Activated effector memory CD4-positive, alpha-beta T cell treated with anti-CD3 and anti-CD28 coated beads, Interleukin-2, amount 50 U/mL, for 16 hours (primary cell): ENCODE data around the gene ZSCAN5B.
"Not testable (repeated sequence)": the region's sequence is repeated elsewhere in the genome, so short reads cannot be mapped to it uniquely, and the experiment has no call there.

Experiments used
- DNase-seq: peaks from one replicate; pipeline ENCODE4 v3.0.0-alpha.2; 2020

The ZSCAN5B gene

DNA sequence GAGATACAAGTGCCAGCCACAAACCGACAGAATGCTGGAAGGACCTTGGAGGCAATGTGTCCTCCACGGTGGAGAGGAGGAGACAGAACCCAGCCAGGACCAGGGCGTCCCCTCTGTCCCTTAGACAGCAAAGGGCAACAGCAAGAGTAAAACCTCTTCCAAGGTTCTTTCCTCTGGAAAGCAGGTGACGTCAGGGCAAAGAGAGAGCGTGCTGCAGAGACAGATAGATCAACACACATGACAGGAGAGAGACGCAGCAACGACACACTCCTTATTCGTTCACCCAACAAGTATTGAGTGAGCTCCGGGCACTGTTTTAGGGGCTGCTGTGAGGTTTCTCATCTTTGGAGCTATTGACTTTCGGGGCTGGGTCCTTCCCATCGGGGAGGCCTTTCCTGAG, 23.0 kb downstream of the ZSCAN5B start:
- DNase-seq = no peak

DNA sequence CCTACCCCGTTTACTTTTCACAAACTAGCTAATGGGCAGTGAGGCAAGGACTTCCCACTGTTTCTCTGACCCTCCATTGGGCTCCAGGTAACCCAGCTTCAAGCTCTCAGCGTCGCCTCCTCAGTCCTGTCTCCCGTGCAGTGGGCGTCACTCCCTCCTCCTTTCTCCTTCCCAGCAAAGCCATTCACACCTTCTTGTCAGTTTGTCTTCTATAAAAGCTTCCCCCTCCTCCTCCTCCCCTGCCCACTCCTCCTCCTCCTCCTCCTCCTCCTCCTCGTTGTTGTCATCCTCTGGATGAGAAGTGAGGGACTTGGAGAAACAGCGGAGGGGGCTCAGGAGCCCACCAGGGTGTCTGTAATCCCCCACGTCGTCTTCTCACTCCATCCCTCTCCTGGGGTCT, 23.5 kb downstream of the ZSCAN5B start:
- no peak for DNase-seq

DNA sequence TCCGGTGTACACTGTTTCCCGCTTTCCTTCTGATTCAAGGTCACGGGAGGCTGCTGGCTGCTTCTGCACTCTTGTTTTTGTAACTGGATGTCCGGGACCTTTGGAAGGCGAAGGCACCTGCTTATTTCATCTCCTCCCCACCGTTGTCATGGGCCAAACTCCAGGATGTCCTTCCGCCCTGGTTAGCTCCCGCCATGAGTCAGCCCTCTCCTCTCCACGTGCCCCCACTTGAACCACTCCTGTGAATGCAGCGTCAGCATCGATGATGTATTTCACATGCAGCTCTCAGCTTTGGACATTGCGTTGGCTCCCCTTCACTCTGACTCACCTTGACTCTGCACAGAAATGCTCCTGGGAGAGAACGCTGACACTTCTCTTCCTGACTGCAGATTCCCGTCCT, 27.3 kb downstream of the ZSCAN5B start:
- DNase-seq = no peak

DNA sequence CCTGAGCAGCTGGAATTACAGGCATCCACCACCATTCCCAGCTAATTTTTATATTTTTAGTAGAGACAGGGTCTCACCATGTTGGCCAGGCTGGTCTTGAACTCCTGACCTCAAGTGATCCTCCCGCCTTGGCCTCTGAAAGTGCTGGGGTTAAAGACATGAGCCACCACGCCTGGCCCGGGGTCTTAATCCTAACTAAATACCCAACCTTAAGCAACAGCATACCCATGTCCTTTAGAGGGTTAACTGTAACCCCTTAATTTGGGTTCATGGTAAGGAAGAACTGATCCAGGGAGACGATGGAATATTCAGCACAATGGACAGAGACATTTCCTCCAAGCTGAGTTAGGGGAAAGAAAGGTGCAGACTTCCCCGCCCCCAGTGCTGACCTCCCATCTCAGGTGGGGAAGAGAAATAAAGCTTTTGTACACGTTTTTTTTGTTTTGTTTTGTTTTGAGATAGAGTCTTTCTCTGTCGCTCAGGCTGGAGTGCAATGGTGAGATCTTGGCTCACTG, 30.5 kb downstream of the ZSCAN5B start:
- no peak for DNase-seq

DNA sequence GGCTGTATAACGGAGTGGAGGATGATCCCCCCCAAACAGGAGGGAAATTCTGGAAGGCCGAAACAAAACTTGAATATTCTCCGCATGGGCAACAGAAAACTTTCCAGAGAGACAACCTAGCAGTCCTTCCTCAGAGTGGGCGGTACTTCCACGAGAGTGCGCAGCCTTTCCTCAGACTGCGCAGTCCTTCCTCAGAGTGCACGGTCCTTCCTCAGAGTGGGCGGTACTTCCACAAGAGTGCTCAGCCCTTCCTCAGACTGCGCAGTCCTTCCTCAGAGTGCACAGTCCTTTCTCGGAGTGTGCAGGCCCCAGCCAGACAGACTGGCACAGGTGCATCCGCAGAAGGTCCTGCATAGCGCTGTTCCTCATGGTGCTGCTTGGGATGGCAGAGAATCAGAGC, 34.5 kb downstream of the ZSCAN5B start:
- no peak for DNase-seq

DNA sequence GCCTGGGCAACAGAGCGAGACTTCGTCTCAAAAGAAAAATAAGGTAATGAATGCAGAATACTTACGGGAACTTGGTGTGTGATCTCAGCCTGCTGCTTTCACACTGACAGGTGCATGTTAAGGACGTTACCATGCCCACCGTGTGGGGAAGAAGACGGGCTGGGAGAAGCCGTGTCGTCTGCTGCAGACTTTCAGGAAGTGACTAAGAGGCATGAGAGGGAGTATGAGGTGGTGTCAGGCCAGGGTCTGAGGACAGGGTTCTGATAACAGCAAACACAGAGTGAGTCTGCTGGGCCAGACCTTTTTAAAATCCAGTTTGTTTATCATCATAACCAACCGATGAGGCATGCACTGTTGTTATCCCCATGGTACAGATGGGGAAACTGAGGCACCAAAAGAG, 35.3 kb downstream of the ZSCAN5B start:
- no peak for DNase-seq

DNA sequence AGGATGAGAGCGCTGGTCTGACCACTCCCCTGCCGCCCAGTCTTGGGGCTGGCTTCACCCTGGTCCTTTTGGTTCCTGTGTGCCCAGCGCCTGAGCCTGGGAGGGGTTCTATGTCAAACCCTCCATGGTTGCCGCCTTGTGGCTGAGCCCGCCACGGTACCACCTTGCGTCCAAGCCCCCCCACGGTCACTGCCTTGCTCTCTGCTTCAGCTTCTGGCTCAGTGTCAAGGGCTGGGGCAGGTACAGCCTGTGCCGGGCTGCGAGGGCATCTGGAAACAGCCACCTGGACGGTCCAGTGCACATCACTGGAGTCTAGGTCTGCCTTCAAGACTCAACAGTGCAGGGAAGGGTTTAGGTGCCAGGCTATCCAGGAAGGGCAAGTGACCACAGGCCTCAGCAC, 36.0 kb downstream of the ZSCAN5B start:
- DNase-seq = no peak

DNA sequence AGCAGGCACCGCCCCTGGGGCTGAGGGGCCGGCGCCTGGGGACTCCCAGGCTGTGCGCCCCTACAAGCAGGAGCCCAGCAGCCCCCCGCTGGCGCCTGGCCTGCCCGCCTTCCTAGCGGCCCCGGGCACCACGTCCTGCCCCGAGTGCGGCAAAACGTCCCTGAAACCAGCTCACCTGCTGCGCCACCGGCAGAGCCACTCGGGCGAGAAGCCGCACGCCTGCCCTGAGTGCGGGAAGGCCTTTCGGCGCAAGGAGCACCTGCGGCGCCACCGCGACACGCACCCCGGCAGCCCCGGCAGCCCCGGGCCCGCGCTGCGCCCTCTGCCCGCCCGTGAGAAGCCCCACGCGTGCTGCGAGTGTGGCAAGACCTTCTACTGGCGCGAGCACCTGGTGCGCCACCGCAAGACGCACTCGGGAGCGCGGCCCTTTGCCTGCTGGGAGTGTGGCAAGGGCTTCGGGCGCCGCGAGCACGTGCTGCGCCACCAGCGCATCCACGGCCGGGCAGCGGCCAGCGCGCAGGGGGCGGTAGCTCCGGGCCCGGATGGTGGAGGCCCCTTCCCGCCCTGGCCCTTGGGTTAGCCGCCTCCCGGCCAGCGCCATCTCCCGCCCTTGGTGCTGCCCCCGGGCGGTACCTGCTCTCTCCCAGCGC, 37.8 kb downstream of the ZSCAN5B start:
- DNase-seq = no peak

DNA sequence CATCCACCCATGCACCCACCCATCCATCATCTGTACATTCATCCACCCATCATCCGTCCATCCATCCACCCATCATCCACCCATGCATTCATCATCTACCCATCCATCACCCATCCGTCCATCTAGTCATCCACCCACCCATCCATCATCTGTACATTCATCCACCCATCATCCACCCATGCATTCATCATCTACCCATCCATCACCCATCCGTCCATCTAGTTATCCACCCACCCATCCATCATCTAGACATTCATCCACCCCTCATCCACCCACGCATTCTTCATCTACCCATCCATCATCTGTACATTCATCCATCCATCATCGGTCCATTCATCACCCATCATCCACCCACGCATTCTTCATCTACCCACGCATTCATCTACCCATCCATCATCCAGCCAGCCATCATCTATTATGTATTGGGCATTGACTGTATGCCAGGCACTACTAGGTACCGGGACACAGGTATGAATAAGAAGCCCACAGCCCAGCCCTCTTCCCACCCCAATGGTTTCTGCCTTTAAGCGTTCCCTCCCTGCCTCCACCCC, 38.5 kb downstream of the ZSCAN5B start:
- DNase-seq = no peak

DNA sequence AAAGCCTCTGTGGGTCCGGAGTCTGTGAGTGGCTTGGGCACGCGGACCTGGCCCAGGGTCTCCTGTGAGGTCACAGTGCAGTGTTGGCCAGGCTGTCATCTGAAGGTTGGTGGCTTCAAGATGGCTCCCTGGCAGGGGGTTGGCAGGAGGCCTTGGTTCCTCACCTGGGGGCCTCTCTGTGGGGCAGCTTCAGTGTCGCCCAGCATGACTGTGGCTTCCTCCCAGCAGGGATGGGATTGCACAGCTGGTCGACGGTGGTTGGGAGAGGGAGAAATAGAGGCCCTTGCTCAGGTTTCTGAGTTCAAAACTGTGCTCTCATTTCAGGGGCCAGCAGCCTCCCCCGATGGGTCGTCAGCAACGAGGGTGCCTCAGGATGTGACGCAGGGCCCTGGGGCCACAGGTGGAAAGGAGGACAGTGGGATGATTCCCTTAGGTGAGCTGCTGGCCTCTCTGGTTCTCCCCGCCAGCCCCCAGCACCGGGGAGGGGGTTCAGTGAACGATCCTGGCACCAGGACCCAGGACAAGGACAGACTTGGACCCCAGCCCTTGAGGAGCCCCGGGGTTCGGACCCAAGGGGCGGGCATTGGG, 39.3 kb downstream of the ZSCAN5B start:
- no peak for DNase-seq

DNA sequence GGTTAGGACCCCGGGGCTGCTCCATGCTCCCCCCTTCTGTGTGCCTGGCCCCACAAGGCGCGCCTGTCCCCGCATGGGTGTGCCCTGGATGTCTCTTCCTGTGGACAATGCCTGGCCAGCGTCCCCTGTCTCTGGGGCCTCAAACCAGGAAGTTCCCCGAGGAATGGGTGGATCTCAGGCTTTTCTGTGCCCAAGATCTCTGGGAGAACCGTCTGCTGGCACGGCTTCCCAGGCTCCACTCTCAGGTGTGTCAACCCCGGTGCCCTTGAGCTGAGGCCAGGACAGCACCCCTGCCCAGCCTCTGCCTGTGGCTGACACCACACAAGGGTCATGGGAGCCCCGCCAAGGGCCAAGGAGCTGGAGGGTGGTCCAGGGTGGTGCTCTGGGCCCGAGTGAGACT, 40.8 kb downstream of the ZSCAN5B start:
- no peak for DNase-seq

DNA sequence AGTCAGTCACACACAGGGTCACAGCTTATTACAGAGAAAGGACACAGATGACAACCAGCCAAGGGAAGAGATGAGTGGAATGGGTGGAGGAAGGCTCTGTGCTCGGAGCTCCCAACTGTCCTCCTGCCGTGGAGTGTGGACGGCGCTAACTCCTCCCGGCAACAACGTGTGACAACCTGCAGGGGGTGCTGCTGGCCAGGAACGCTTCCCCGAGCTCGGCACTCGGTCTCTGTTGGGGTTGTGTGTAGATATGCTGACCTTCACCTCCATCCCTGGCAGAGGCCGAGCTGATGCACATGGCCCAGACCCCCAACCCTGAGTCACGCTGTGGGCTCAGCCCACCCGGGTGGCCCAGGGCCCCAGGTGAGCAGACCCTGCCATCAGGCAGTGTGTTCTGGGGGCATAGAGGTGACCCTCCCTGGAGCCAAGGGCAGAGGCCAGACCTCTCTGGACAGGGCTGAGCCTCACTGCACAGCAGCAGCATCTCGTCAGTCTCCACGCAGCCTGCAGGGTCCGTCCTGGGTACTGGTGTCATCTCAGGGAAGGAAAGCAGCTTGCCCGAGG, 42.4 kb downstream of the ZSCAN5B start:
- DNase-seq = no peak

DNA sequence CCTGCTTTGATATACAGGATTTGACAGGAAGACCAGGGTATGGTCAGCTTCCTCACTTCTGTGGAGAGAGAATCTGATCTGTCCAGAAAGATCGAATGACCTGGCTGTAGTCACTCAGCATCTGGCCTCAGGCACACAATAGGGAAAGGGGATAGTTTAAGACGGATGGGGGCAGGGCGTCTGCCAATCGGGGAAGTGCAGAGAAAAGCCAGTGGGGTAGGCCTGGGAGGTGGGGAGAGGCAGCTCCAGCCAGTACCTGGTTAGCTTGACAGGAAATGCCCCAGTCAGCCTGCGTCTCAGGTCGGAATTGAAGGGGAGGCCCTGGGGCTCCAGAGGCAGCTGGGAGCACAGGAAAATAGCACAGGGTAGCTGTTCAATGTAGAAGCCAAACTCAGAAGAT, 44.1 kb downstream of the ZSCAN5B start:
- DNase-seq = no peak

DNA sequence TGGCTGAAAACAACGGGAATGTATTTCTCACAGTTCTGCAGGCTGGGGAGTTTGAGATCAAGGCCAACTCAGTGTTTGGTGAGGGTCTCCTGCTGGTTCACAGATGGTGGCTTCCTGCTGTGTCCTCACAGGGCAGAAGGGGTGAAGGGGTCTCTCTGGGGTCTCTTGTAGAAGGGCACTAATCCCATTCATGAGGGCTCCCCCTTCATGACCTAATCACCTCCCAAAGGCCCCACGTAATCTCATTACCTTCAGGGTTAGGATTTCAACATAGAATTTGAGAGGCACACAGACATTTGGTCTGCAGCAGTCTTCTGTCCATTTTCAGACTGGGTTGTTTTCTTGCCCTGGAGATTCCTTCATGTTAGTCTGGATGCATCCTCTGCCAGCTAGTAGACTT, 44.9 kb downstream of the ZSCAN5B start:
- no peak for DNase-seq

DNA sequence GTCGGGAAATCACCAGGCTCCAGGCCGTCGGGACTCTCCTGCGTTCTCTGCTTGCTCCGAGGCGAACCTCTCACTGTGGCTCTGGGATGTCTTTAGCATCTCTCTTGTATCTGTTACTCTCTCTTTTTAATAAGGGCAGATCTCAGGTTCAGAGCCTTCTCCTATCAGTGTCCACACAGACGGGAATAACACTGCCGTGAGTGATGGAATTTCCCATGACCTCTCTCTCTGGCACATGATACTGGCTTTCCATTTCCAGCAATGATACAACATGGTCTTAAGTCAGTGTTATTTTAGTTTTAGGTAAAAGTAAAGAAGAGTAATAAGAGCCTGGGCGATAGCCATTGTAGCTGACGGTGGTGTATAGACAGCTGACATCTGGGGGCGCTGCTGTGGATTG, 47.2 kb downstream of the ZSCAN5B start:
- no peak for DNase-seq

DNA sequence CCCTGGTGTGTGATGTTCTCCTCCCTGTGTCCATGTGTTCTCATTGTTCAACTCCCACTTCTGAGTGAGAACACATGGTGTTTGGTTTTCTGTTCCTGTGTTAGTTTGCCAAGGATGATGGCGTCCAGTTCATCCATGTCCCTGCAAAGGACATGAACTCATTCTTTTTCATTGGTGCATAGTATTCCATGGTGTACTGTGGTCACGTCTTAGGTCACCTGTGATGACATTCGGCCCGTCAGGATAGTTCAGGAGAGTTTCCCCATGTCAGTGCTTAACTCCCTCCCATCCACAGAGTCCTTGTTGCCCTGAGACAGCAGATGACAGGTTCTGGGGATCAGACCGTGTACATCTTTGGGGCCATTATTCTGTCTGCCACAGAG, 47.9 kb downstream of the ZSCAN5B start:
- DNase-seq = no peak

DNA sequence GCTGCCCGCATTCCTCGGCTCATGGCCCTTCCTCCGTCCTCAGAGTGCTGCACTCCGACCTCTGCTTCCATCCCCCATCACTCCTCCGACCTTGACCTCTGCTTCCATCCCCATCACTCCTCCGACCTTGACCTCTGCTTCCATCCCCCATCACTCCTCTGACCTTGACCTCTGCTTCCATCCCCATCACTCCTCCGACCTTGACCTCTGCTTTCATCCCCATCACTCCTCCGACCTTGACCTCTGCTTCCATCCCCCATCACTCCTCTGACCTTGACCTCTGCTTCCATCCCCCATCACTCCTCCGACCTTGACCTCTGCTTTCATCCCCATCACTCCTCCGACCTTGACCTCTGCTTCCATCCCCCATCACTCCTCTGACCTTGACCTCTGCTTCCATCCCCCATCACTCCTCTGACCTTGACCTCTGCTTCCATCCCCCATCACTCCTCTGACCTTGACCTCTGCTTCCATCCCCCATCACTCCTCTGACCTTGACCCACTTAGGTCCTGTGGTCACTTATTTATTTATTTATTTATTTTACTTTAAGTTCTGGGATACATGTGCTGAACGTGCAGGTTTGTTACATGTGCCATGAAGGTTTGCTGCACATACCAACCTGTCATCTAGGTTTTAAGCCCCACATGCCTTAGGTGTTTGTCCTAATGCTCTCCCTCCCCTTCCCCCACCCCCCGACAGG, 48.5 kb downstream of the ZSCAN5B start:
- not testable (repeated sequence) for DNase-seq

DNA sequence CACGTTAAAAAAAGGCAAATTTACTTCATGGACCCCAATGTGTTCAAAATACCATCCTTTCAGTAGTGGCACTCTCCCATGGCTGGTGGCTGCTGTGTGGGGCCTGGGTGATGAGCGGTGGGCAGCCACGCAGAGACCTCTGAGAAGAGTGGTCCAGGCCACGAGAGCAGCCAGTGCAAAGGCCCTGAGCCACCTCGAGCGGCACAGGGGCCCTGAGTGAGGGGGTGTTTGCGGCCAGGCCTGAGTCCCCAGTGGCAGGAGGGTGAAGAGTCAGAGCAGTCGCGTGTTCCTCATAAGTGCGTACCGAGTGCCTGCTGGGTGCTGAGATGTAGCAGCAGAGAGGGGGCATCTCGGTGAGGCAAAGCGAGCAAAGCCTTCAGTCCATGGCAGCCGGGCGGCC, 49.5 kb downstream of the ZSCAN5B start:
- DNase-seq = no peak

DNA sequence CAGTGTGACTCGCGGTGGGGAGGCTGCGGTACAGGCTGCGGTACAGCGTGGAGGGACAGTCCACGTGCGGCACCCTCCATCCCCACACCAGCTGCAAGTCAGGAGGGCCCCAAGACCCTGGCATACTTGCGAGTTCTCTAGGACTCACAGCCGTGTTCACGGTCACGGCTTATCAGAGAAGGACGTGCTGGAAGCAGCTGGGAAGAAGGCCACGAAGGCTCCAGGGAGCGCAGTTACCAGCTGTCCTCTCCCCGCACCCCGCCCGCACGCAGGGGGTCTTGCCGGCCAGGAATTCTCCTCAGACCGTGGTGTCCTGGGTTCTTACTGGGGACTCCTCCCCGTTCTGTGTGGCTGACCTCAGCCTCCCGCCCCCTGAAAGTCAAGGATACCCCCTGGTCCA, 50.3 kb downstream of the ZSCAN5B start:
- DNase-seq = no peak

DNA sequence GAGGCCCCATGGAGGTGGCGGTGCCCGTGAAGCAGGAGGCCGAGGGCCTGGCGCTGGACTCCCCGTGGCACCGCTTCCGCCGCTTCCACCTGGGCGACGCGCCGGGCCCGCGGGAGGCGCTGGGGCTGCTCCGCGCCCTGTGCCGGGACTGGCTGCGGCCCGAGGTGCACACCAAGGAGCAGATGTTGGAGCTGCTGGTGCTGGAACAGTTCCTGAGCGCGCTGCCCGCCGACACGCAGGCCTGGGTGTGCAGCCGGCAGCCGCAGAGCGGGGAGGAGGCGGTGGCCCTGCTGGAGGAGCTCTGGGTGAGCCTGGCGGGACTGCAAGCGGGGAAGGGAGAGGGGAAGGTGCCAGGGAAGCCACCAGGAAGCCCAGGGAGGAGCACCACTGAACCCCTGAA, 50.7 kb downstream of the ZSCAN5B start:
- DNase-seq = no peak

DNA sequence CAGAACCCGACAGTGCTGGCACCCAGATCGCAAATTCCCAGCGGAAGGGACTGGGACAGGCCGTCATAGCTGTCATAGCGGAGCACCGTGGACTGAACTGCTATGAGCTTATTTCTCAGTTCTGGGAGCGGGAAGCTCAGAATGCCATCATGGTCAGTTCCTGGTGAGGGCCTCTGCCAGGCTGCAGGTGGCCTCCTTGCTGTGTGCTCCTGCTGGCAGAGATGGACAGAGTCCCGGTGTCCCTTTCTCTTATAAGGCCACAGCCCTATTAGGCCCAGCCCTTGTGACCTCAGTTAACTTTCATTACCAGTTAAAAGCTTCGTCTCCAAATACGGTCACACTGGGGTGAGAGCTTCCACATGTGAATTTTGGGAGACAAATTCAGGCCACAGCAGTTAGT, 51.9 kb downstream of the ZSCAN5B start:
- DNase-seq = no peak

DNA sequence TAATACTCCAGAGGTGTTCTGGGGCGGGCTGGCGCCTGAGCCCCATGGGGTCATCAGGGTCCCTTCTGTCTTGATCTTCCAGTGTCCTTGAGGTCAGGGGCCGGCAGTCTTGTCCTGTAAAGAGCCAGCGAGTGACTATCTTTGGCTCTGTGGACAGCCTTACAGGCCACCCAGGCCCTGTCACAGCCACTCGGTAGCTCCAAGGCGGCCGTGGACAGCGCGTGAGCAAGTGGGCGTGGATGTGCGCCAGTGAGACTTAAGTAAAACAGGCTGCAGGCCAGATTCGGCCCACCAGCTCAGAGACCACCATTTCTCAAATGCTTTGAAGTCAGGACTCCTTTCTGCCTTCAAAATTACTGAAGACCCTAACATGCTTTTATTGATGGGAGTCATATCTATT, 52.8 kb downstream of the ZSCAN5B start:
- DNase-seq = no peak

DNA sequence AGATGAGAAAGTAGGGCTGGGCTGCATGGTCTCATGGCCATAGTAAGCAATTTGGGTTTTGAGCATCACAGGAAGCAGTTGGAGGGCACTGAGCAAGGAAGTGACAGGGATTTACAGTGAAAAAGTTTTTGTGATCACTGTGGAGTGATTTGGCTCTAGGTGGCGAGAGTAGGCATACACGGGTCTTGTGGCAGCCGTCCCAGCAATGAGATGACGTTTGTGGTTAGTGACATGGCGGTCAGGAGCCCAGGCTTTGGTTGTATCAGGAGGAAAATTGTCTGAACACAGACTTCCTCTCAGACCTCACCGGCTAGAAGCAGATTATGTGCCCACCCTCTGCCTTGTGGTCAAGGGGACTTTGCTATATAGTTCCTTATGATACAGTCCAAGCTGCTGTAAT, 53.2 kb downstream of the ZSCAN5B start:
- no peak for DNase-seq

DNA sequence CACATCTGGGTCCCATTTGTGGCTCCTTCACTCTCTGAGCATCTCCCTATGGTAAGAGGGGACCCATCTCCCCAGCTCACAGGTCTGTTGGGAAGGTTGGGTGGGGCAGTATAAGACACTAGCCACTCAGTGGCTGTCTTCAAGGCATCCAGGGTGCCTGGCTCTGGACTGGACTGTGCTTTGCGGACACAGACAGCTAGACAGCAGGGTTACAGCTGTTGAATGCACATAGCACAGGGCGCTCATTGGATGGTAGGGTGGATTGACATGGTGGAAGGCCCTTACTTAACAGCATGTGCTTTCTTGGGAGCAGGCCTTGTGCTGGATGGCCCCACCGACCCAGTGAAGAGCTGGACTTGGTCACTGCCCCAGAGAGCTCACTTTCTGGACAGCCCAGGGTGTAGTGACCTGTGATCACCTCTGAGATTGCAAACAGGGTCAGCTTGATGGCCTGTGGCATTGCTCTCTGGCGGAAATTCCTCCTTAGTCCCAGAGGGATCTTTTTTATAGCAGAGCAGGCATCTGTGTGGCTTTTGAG, 54.6 kb downstream of the ZSCAN5B start:
- DNase-seq = no peak
